ENCODE data around the gene FZD4. TPM values are rescaled to one million over a fixed set of nuclear protein-coding genes. Genes with fewer than 3 reads are reported as not detected.

FZD4 gene
- total RNA-seq, 4 donors from 2014 or later, result 245 to 540 (median 326) TPM

DNA sequence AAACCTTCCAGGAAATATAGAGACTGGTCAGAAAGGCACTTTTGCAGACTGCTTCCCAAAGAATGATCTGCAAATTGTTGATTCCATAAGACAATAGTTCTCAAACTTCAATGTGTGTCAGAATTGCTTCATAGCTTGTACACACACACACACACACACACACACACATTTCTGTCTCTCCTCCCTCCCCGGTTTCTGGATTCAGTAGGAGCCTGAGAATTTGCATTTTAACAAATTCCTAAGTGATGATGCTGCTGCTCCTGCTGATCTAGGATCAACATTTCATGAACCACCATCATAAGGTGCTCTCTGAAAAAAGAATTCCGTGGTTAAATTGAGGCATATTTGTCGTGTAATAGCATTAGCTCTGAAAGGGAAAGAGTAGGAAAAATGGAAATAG is 35.3 kb upstream of the FZD4 start:
- TF ChIP-seq CTCF (IDR thresholded peaks at IDR 0.05; ENCODE audit: low read depth), result no peak

- TF ChIP-seq CTCF (IDR thresholded peaks at IDR 0.05; ENCODE audit: low read depth), result no peak
Observed at GRCh38 chr11:86990031-86990430, 34.8 kb upstream of the FZD4 start.

GRCh38 chr11:86988351-86988881 is 33.2 kb upstream of the FZD4 start:
- TF ChIP-seq CTCF (IDR thresholded peaks at IDR 0.05; ENCODE audit: low read depth), result no peak

DNA sequence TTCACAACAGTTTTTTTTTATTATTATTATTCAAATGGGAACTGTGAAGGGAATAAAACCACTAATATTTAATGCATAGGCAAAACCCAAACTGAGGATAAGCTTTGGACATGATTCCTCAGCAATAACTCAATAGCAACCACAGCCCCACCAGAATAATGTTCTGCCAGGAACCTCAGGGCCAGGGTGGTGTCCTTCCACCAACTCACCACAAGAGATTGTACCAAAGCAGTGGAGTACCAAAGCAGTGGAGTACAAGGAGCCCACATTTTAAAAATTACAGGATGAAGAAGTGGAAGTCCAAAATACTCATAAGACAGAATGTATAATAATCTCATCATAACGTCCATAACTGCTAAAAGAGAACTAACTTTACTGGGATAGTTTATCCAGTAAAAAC is 32.5 kb upstream of the FZD4 start:
- TF ChIP-seq CTCF (IDR thresholded peaks at IDR 0.05; ENCODE audit: low read depth), result no peak

DNA sequence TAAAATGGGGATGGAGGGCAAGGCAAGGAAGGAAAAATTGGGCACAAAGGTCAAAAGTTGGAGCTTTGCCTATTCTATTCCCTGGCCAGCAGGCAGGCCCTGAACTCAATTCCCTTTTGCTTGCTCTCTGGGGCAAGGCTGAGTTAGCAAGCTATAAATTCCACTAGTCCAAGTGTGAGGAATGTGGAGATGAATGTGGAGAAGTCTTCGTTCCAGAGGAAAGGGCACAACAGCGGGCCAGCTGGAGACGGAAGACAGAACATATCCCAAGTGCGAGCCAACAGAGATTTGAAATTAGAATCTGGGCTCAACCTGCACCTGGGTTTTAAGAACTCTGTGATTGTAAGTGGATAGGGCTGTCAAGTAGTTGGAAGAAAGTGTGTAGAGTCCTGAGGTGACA is 29.5 kb upstream of the FZD4 start:
- no peak for TF ChIP-seq CTCF (IDR thresholded peaks at IDR 0.05; ENCODE audit: low read depth)

GRCh38 chr11:86983021-86983488 is 27.9 kb upstream of the FZD4 start:
- TF ChIP-seq CTCF (IDR thresholded peaks at IDR 0.05; ENCODE audit: low read depth), result no peak

DNA sequence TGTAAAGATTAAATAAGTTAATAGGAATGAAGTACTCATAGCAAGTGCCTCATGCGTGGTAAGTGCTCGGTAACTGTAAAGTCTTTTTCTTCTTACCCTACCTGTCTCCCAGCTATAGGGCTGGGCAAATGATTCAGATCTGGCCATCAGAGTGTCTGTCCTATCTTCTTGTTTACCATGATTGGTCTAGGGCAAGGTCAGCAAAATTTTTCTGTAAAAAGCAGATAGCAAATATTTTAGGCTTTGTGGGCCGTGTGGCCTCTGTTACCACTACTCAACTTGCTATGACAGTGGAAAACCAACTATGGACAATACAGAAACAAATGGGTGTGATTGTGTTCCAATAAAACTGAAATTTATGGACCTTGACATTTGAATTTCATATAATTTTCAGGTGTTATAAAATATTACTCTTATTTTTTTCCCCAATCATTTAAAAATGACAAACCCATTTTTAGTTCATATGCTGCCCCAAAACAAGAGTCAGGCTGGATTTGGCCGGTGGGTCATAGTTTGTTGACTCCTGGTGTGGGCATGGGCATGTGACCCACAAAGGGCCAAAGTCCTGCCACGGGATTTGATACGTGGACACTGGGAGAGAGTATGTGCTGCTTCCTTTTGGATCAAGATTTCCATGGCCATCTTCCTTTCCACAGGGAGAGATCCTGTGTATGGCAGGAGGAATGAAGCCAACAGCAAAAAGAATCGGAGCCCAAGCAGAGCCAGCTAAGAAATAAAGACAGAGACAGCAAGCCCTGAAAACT is 26.8 kb upstream of the FZD4 start:
- no peak for TF ChIP-seq CTCF (IDR thresholded peaks at IDR 0.05; ENCODE audit: low read depth)
